Mesothelial cell of epicardium (in vitro differentiated cells): ENCODE results near the gene CLCN6. TPM values are rescaled to one million over a fixed set of nuclear protein-coding genes. Genes with fewer than 3 reads are reported as not detected.
A peak's percentile ranks its signal among the peaks of the same experiment; 100 is the strongest.

Experiments used
- DNase-seq, 2 experiments: peaks; one replicate each; pipeline ENCODE4 v3.0.0; 2021; ENCODE audit warnings: low spot score in 2 of 2; ENCODE audit not compliant: unreplicated experiment in 2 of 2
- H3K27ac Mint-ChIP-seq: 2 replicates; pipeline ENCODE4 v1.8.0; 2021; ENCODE audit warnings: mixed read lengths
- H3K27me3 Mint-ChIP-seq: 2 replicates; pipeline ENCODE4 v1.8.0; 2021; ENCODE audit warnings: low read depth, mixed read lengths
- H3K36me3 Mint-ChIP-seq: 2 replicates; pipeline ENCODE4 v1.8.0; 2021; ENCODE audit warnings: mixed read lengths
- H3K4me1 Mint-ChIP-seq: 2 replicates; pipeline ENCODE4 v1.8.0; 2021; ENCODE audit warnings: mixed read lengths
- H3K4me3 Mint-ChIP-seq: 2 replicates; pipeline ENCODE4 v1.8.0; 2021; ENCODE audit warnings: mild to moderate bottlenecking, moderate library complexity, mixed read lengths
- H3K9me3 Mint-ChIP-seq: 2 replicates; pipeline ENCODE4 v1.8.0; 2021; ENCODE audit warnings: mixed read lengths
- CTCF ChIP-seq: fragments of 200-600 bp; sonication (generic); IDR thresholded peaks from one replicate; pipeline ENCODE4 v1.5.0; 2021; ENCODE audit warnings: antibody characterized with exemption; ENCODE audit not compliant: unreplicated experiment
- total RNA-seq: library from RNA; stranded (reverse); gene quantifications from 3 replicates; pipeline ENCODE4 v1.2.1, GENCODE V29; 2021

The CLCN6 gene
- total RNA-seq, 1 donor from 2014 or later: 30.3 TPM

DNA sequence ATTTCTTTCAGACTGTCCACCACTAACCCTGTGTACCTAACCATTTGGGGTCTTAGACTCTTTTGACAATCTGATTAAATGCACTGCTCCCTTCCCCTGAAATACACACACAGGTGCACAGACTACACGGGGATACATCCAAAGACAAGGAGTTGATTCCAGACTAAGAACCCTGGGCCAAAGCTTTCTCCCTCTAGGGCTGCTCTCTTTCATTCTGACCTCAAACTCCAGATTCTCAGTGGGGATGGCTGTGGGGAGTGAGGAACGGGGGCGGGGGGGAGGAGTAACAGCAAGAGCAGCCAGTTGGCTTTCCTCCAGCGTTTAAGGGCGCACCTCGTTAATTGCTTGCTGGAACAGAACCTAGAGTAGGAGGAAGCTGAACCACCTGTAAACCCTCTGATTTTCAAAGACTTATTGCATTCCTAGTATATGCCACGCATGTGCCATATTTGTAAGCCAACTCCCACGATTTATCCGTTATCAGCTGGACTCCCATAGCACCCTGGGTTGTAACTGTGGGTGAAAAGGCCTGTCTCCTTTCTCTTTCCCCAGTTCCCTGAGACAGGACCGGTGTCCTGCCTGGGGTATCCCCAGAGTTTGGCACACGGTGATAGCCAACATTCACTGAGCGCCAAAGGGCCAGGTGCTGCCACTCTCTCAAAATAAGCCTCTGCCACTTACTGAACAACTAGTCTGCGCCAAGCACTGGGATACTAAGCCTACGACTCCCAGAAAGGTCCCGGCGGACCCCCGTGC, 1.1 kb upstream of the CLCN6 start:
- H3K27ac Mint-ChIP-seq: peak overlapping the region; percentile 98
- no peak for TF ChIP-seq CTCF
- peaks cover 12% of the 10 kb centered on the region for H3K36me3 Mint-ChIP-seq
- DNase-seq: no peak
- H3K27me3 Mint-ChIP-seq: no peaks in the 10 kb centered on the region
- H3K9me3 Mint-ChIP-seq: no peaks in the 10 kb centered on the region
- H3K4me3 Mint-ChIP-seq: peak overlapping the region; percentile 98
- H3K4me1 Mint-ChIP-seq: peaks cover 57% of the 10 kb centered on the region

GRCh38 chr1:11806307-11806936, 431 bp downstream of the CLCN6 start:
- TF ChIP-seq CTCF: no peak
- H3K9me3 Mint-ChIP-seq: no peaks in the 10 kb centered on the region
- H3K4me1 Mint-ChIP-seq: peaks cover 56% of the 10 kb centered on the region
- H3K36me3 Mint-ChIP-seq: peaks cover 3% of the 10 kb centered on the region
- DNase-seq: no peak
- peak overlapping the region; percentile 98 for H3K4me3 Mint-ChIP-seq
- H3K27ac Mint-ChIP-seq: peak overlapping the region; percentile 98
- H3K27me3 Mint-ChIP-seq: no peaks in the 10 kb centered on the region

GRCh38 chr1:11807133-11807532, 1.1 kb downstream of the CLCN6 start:
- Mint-ChIP-seq H3K27ac (peak overlapping the region; percentile 98), H3K4me1 (peaks cover 52% of the 10 kb centered on the region)

GRCh38 chr1:11813021-11813420, 7.0 kb downstream of the CLCN6 start:
- Mint-ChIP-seq H3K36me3 (peaks cover 21% of the 10 kb centered on the region), H3K4me1 (peaks cover 5% of the 10 kb centered on the region), H3K4me3 (no peak overlapping the region), H3K27me3 (no peaks in the 10 kb centered on the region), H3K9me3 (no peaks in the 10 kb centered on the region), H3K27ac (no peak overlapping the region)
- DNase-seq: no peak
- no peak for TF ChIP-seq CTCF

More at GRCh38 chr1:11807133-11807532, 1.1 kb downstream of the CLCN6 start:
- TF ChIP-seq CTCF: no peak
- peaks cover 3% of the 10 kb centered on the region for H3K36me3 Mint-ChIP-seq
- H3K4me3 Mint-ChIP-seq: peak overlapping the region; percentile 98
- H3K27me3 Mint-ChIP-seq: no peaks in the 10 kb centered on the region
- H3K9me3 Mint-ChIP-seq: no peaks in the 10 kb centered on the region
- DNase-seq: no peak

GRCh38 chr1:11817192-11817591, 11.2 kb downstream of the CLCN6 start:
- H3K27me3 Mint-ChIP-seq: no peaks in the 10 kb centered on the region
- peaks cover 29% of the 10 kb centered on the region for H3K36me3 Mint-ChIP-seq
- peaks cover 4% of the 10 kb centered on the region for H3K4me1 Mint-ChIP-seq
- no peak overlapping the region for H3K27ac Mint-ChIP-seq
- no peak for DNase-seq
- no peaks in the 10 kb centered on the region for H3K9me3 Mint-ChIP-seq
- TF ChIP-seq CTCF: no peak
- H3K4me3 Mint-ChIP-seq: no peak overlapping the region
